Measurements from ENCODE around the gene IDI2. TPM values are rescaled to one million over a fixed set of nuclear protein-coding genes. Genes with fewer than 3 reads are reported as not detected.

The IDI2 gene
- total RNA-seq, 1 donor from 2014 or later, result not detected

GRCh38 chr10:1064964-1065247 is 39.2 kb upstream of the IDI2 start:
- peaks cover 3% of the 10 kb centered on the region for H3K36me3 ChIP-seq (ENCODE audit: control insufficient read depth, insufficient read depth, low read length)
- TF ChIP-seq CTCF (IDR thresholded peaks at IDR 0.05; ENCODE audit: insufficient read depth, low read length, severe bottlenecking), result no peak
- no peaks in the 10 kb centered on the region for H3K27me3 ChIP-seq (ENCODE audit: control insufficient read depth, insufficient read depth, low read length)
- H3K4me3 ChIP-seq (ENCODE audit: low read depth, low read length), result no peak overlapping the region
- FAIRE-seq, result no peak
- DNase-seq (ENCODE audit: low read depth), result no peak

- FAIRE-seq (no peak), DNase-seq (ENCODE audit: low read depth) (no peak)
- H3K36me3 ChIP-seq (ENCODE audit: control insufficient read depth, insufficient read depth, low read length), result peaks cover 3% of the 10 kb centered on the region
- H3K27me3 ChIP-seq (ENCODE audit: control insufficient read depth, insufficient read depth, low read length), result no peaks in the 10 kb centered on the region
- no peak overlapping the region for H3K4me3 ChIP-seq (ENCODE audit: low read depth, low read length)
- no peak for TF ChIP-seq CTCF (IDR thresholded peaks at IDR 0.05; ENCODE audit: insufficient read depth, low read length, severe bottlenecking)
Measured at GRCh38 chr10:1063232-1063865, 37.7 kb upstream of the IDI2 start.

- no peaks in the 10 kb centered on the region for H3K27me3 ChIP-seq (ENCODE audit: control insufficient read depth, insufficient read depth, low read length)
- FAIRE-seq (no peak), DNase-seq (ENCODE audit: low read depth) (peak; percentile 58)
- peaks cover 4% of the 10 kb centered on the region for H3K36me3 ChIP-seq (ENCODE audit: control insufficient read depth, insufficient read depth, low read length)
- H3K4me3 ChIP-seq (ENCODE audit: low read depth, low read length), result no peak overlapping the region
- TF ChIP-seq CTCF (IDR thresholded peaks at IDR 0.05; ENCODE audit: insufficient read depth, low read length, severe bottlenecking), result no peak
Measured at GRCh38 chr10:1061930-1062774, 36.5 kb upstream of the IDI2 start.

- DNase-seq (ENCODE audit: low read depth) (peak; percentile 87), FAIRE-seq (no peak)
- Histone ChIP-seq H3K36me3 (ENCODE audit: control insufficient read depth, insufficient read depth, low read length) (peaks cover 4% of the 10 kb centered on the region), H3K27me3 (ENCODE audit: control insufficient read depth, insufficient read depth, low read length) (no peaks in the 10 kb centered on the region), H3K4me3 (ENCODE audit: low read depth, low read length) (no peak overlapping the region)
- TF ChIP-seq CTCF (IDR thresholded peaks at IDR 0.05; ENCODE audit: insufficient read depth, low read length, severe bottlenecking), result no peak
Measured at GRCh38 chr10:1059902-1060301, 34.2 kb upstream of the IDI2 start.

- no peak for TF ChIP-seq CTCF (IDR thresholded peaks at IDR 0.05; ENCODE audit: insufficient read depth, low read length, severe bottlenecking)
- FAIRE-seq (no peak), DNase-seq (ENCODE audit: low read depth) (no peak)
- Histone ChIP-seq H3K27me3 (ENCODE audit: control insufficient read depth, insufficient read depth, low read length) (no peaks in the 10 kb centered on the region), H3K36me3 (ENCODE audit: control insufficient read depth, insufficient read depth, low read length) (peaks cover 2% of the 10 kb centered on the region), H3K4me3 (ENCODE audit: low read depth, low read length) (no peak overlapping the region)
Measured at GRCh38 chr10:1058017-1058416, 32.4 kb upstream of the IDI2 start.

Measured in bronchial epithelial cell (primary cell).